ENCODE data around the gene PKNOX2. TPM values are rescaled to one million over a fixed set of nuclear protein-coding genes. Genes with fewer than 3 reads are reported as not detected.

PKNOX2 gene
- total RNA-seq, 5 donors from 2014 or later (not counting 1 experiment from before 2014, with no cell fraction given): 0.55 TPM; not detected in 4

GRCh38 chr11:125148011-125148410, 16.5 kb upstream of the PKNOX2 start:
- no peaks in the 10 kb centered on the region for H3K9me3 Mint-ChIP-seq
- H3K27ac Mint-ChIP-seq: no peak overlapping the region
- ATAC-seq (replicated peaks in 1 of 4) (no peak), DNase-seq (no peak)
- POLR2A ChIA-PET: no interaction called here
- Histone ChIP-seq H3K36me3 (ENCODE audit: control insufficient read depth in 2 of 2, extremely low read depth in 1 of 2, insufficient read depth in 1 of 2, low read length in 1 of 2) (no peaks in the 10 kb centered on the region), H3K9me3 (no peaks in the 10 kb centered on the region), H3K27ac (ENCODE audit: low read length) (no peak overlapping the region), H3K4me3 (ENCODE audit: control insufficient read depth in 1 of 2, extremely low read depth in 1 of 2, low read length in 1 of 2) (no peak overlapping the region), H3K4me1 (ENCODE audit: control insufficient read depth in 1 of 2, extremely low read depth in 1 of 2, insufficient read depth in 2 of 2, low read length in 2 of 2) (no peaks in the 10 kb centered on the region), H3K27me3 (replicated peaks in 1 of 2; ENCODE audit: control insufficient read depth in 2 of 2, extremely low read depth in 1 of 2, insufficient read depth in 2 of 2, low read length in 1 of 2) (peaks cover 8 to 23% of the 10 kb centered on the region in 2 experiments)
- peaks cover 14 to 15% of the 10 kb centered on the region in 2 donors for H3K27me3 Mint-ChIP-seq
- H3K36me3 Mint-ChIP-seq: no peaks in the 10 kb centered on the region
- no peaks in the 10 kb centered on the region for H3K4me1 Mint-ChIP-seq
- CTCF ChIA-PET: interaction anchor here in 1 of 2 donors (1.5 kb wide), 1 partner anchor 15 kb away, joined by 3 read pairs; no protein-coding TSS in a partner anchor
- H3K4me3 Mint-ChIP-seq: no peak overlapping the region

DNA sequence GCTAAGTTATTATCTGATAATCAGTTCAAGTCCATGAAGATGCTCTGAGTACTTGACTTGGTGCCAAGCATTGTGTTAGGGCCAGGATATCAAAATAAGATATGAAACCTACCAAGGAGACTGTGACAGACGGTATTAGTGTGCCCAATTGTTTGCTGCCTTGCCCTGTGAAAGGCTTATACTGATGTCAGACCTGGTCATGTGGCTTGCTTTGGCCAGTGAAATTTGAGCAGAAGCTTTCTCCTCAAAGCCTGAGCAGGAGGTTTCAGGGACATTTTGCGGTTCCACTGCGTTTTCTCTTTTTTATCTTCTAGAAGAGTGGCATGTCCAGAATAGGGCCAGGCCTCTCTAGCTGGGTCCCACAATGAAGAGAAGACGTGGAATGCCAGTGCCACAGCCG, 15.8 kb upstream of the PKNOX2 start:
- Mint-ChIP-seq H3K27me3 (peaks cover 10 to 20% of the 10 kb centered on the region in 2 donors), H3K4me1 (no peaks in the 10 kb centered on the region), H3K36me3 (no peaks in the 10 kb centered on the region), H3K9me3 (no peaks in the 10 kb centered on the region), H3K4me3 (no peak overlapping the region), H3K27ac (no peak overlapping the region)
- ChIA-PET POLR2A (no interaction called here), CTCF (interaction anchor here (0.6 to 1.5 kb wide), 3 partner anchors 11 to 222 kb away, joined by 3 read pairs; no protein-coding TSS in a partner anchor)
- WGBS (ENCODE audit: insufficient coverage): 79% methylated on average over 5 of the region's 5 CpGs
- Histone ChIP-seq H3K27ac (ENCODE audit: low read length) (no peak overlapping the region), H3K4me3 (ENCODE audit: control insufficient read depth in 1 of 2, extremely low read depth in 1 of 2, low read length in 1 of 2) (no peak overlapping the region), H3K36me3 (ENCODE audit: control insufficient read depth in 2 of 2, extremely low read depth in 1 of 2, insufficient read depth in 1 of 2, low read length in 1 of 2) (no peaks in the 10 kb centered on the region), H3K9me3 (no peaks in the 10 kb centered on the region), H3K27me3 (replicated peaks in 1 of 2; ENCODE audit: control insufficient read depth in 2 of 2, extremely low read depth in 1 of 2, insufficient read depth in 2 of 2, low read length in 1 of 2) (peaks cover 10 to 25% of the 10 kb centered on the region in 2 experiments), H3K4me1 (ENCODE audit: control insufficient read depth in 1 of 2, extremely low read depth in 1 of 2, insufficient read depth in 2 of 2, low read length in 2 of 2) (no peaks in the 10 kb centered on the region)
- DNase-seq (no peak), ATAC-seq (replicated peaks in 1 of 4) (no peak)

GRCh38 chr11:125153837-125154236, 10.7 kb upstream of the PKNOX2 start:
- Histone ChIP-seq H3K9me3 (no peaks in the 10 kb centered on the region), H3K27ac (ENCODE audit: low read length) (no peak overlapping the region), H3K4me1 (ENCODE audit: control insufficient read depth in 1 of 2, extremely low read depth in 1 of 2, insufficient read depth in 2 of 2, low read length in 2 of 2) (no peaks in the 10 kb centered on the region), H3K4me3 (ENCODE audit: control insufficient read depth in 1 of 2, extremely low read depth in 1 of 2, low read length in 1 of 2) (no peak overlapping the region), H3K27me3 (replicated peaks in 1 of 2; ENCODE audit: control insufficient read depth in 2 of 2, extremely low read depth in 1 of 2, insufficient read depth in 2 of 2, low read length in 1 of 2) (peaks cover 10 to 34% of the 10 kb centered on the region in 2 experiments), H3K36me3 (ENCODE audit: control insufficient read depth in 2 of 2, extremely low read depth in 1 of 2, insufficient read depth in 1 of 2, low read length in 1 of 2) (no peaks in the 10 kb centered on the region)
- Mint-ChIP-seq H3K4me3 (no peak overlapping the region), H3K4me1 (no peaks in the 10 kb centered on the region), H3K9me3 (no peaks in the 10 kb centered on the region), H3K27me3 (peaks cover 28 to 48% of the 10 kb centered on the region in 2 donors), H3K36me3 (no peaks in the 10 kb centered on the region), H3K27ac (no peak overlapping the region)
- POLR2A ChIA-PET: no interaction called here
- CTCF ChIA-PET: interaction anchor here in 1 of 2 donors (1.2 kb wide), 1 partner anchor 12 kb away, joined by 3 read pairs; no protein-coding TSS in a partner anchor
- WGBS (ENCODE audit: insufficient coverage): 92% methylated on average over 2 of the region's 2 CpGs
- DNase-seq (no peak), ATAC-seq (replicated peaks in 1 of 4) (no peak)

GRCh38 chr11:125154378-125155099, 10.0 kb upstream of the PKNOX2 start:
- ATAC-seq (replicated peaks in 1 of 4): no peak
- no peaks in the 10 kb centered on the region for H3K9me3 Mint-ChIP-seq
- H3K4me3 Mint-ChIP-seq: no peak overlapping the region
- DNase-seq: no peak
- POLR2A ChIA-PET: no interaction called here
- peaks cover 7 to 34% of the 10 kb centered on the region in 2 experiments for H3K27me3 ChIP-seq (replicated peaks in 1 of 2; ENCODE audit: control insufficient read depth in 2 of 2, extremely low read depth in 1 of 2, insufficient read depth in 2 of 2, low read length in 1 of 2)
- H3K36me3 Mint-ChIP-seq: no peaks in the 10 kb centered on the region
- H3K27ac Mint-ChIP-seq: no peak overlapping the region
- no peaks in the 10 kb centered on the region for H3K4me1 Mint-ChIP-seq
- H3K36me3 ChIP-seq (ENCODE audit: control insufficient read depth in 2 of 2, extremely low read depth in 1 of 2, insufficient read depth in 1 of 2, low read length in 1 of 2): no peaks in the 10 kb centered on the region
- H3K27ac ChIP-seq (ENCODE audit: low read length): no peak overlapping the region
- 50% methylated on average over 5 of the region's 7 CpGs for WGBS (ENCODE audit: insufficient coverage)
- no peaks in the 10 kb centered on the region for H3K9me3 ChIP-seq
- CTCF ChIA-PET: no interaction called here
- H3K4me1 ChIP-seq (ENCODE audit: control insufficient read depth in 1 of 2, extremely low read depth in 1 of 2, insufficient read depth in 2 of 2, low read length in 2 of 2): no peaks in the 10 kb centered on the region
- H3K27me3 Mint-ChIP-seq: peaks cover 28 to 48% of the 10 kb centered on the region in 2 donors
- no peak overlapping the region for H3K4me3 ChIP-seq (ENCODE audit: control insufficient read depth in 1 of 2, extremely low read depth in 1 of 2, low read length in 1 of 2)

- no peaks in the 10 kb centered on the region for H3K9me3 Mint-ChIP-seq
- H3K4me3 Mint-ChIP-seq: no peak overlapping the region
- Histone ChIP-seq H3K9me3 (no peaks in the 10 kb centered on the region), H3K4me3 (ENCODE audit: control insufficient read depth in 1 of 2, extremely low read depth in 1 of 2, low read length in 1 of 2) (no peak overlapping the region), H3K27ac (ENCODE audit: low read length) (no peak overlapping the region), H3K27me3 (replicated peaks in 1 of 2; ENCODE audit: control insufficient read depth in 2 of 2, extremely low read depth in 1 of 2, insufficient read depth in 2 of 2, low read length in 1 of 2) (peaks cover 7 to 38% of the 10 kb centered on the region in 2 experiments), H3K4me1 (ENCODE audit: control insufficient read depth in 1 of 2, extremely low read depth in 1 of 2, insufficient read depth in 2 of 2, low read length in 2 of 2) (no peaks in the 10 kb centered on the region), H3K36me3 (ENCODE audit: control insufficient read depth in 2 of 2, extremely low read depth in 1 of 2, insufficient read depth in 1 of 2, low read length in 1 of 2) (no peaks in the 10 kb centered on the region)
- WGBS (ENCODE audit: insufficient coverage): 88% methylated on average over 6 of the region's 6 CpGs
- CTCF ChIA-PET: no interaction called here
- H3K36me3 Mint-ChIP-seq: no peaks in the 10 kb centered on the region
- no peak overlapping the region for H3K27ac Mint-ChIP-seq
- POLR2A ChIA-PET: no interaction called here
- DNase-seq (no peak), ATAC-seq (replicated peaks in 1 of 4) (no peak)
- H3K4me1 Mint-ChIP-seq: no peaks in the 10 kb centered on the region
- H3K27me3 Mint-ChIP-seq: peaks cover 30 to 45% of the 10 kb centered on the region in 2 donors
Observed at GRCh38 chr11:125155100-125155444, 9.5 kb upstream of the PKNOX2 start.

GRCh38 chr11:125155767-125156166, 8.8 kb upstream of the PKNOX2 start:
- ChIA-PET POLR2A (no interaction called here), CTCF (no interaction called here)
- 62% methylated on average over 2 of the region's 4 CpGs for WGBS (ENCODE audit: insufficient coverage)
- H3K9me3 Mint-ChIP-seq: no peaks in the 10 kb centered on the region
- no peaks in the 10 kb centered on the region for H3K4me1 ChIP-seq (ENCODE audit: control insufficient read depth in 1 of 2, extremely low read depth in 1 of 2, insufficient read depth in 2 of 2, low read length in 2 of 2)
- H3K36me3 ChIP-seq (ENCODE audit: control insufficient read depth in 2 of 2, extremely low read depth in 1 of 2, insufficient read depth in 1 of 2, low read length in 1 of 2): no peaks in the 10 kb centered on the region
- peaks cover 37 to 52% of the 10 kb centered on the region in 2 donors for H3K27me3 Mint-ChIP-seq
- H3K9me3 ChIP-seq: no peaks in the 10 kb centered on the region
- H3K4me1 Mint-ChIP-seq: no peaks in the 10 kb centered on the region
- H3K27me3 ChIP-seq (replicated peaks in 1 of 2; ENCODE audit: control insufficient read depth in 2 of 2, extremely low read depth in 1 of 2, insufficient read depth in 2 of 2, low read length in 1 of 2): peaks cover 7 to 43% of the 10 kb centered on the region in 2 experiments
- DNase-seq: no peak
- ATAC-seq (replicated peaks in 1 of 4): no peak
- no peaks in the 10 kb centered on the region for H3K36me3 Mint-ChIP-seq
- H3K4me3 Mint-ChIP-seq: no peak overlapping the region
- H3K27ac Mint-ChIP-seq: no peak overlapping the region
- H3K27ac ChIP-seq (ENCODE audit: low read length): no peak overlapping the region
- H3K4me3 ChIP-seq (ENCODE audit: control insufficient read depth in 1 of 2, extremely low read depth in 1 of 2, low read length in 1 of 2): no peak overlapping the region
